ENCODE measurements around the gene EID1. TPM values are rescaled to one million over a fixed set of nuclear protein-coding genes. Genes with fewer than 3 reads are reported as not detected.

The EID1 gene
- polyA plus RNA-seq, 1 of the 3 experiments (the other 2 are of a cell fraction): 228 TPM

DNA sequence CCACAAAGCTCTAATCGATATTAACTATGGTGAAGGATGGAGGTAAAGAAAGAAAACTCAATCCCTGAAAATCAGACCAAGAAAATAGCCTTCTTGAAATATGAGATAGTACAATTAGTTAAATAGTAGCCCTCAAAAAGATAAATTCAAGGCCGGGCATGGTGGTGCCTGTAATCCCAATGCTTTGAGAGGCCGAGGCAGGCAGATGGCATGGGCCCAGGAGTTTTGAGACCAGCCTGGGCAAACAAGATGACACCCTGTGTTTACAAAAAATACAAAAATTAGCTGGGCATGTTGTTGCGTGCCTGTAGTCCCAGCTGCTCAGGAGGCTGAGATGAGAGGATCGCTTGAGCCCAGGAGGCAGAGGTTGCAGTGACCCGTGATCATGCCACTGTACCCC is 35.4 kb upstream of the EID1 start (continued):
- TF ChIP-seq, protein P1, sequence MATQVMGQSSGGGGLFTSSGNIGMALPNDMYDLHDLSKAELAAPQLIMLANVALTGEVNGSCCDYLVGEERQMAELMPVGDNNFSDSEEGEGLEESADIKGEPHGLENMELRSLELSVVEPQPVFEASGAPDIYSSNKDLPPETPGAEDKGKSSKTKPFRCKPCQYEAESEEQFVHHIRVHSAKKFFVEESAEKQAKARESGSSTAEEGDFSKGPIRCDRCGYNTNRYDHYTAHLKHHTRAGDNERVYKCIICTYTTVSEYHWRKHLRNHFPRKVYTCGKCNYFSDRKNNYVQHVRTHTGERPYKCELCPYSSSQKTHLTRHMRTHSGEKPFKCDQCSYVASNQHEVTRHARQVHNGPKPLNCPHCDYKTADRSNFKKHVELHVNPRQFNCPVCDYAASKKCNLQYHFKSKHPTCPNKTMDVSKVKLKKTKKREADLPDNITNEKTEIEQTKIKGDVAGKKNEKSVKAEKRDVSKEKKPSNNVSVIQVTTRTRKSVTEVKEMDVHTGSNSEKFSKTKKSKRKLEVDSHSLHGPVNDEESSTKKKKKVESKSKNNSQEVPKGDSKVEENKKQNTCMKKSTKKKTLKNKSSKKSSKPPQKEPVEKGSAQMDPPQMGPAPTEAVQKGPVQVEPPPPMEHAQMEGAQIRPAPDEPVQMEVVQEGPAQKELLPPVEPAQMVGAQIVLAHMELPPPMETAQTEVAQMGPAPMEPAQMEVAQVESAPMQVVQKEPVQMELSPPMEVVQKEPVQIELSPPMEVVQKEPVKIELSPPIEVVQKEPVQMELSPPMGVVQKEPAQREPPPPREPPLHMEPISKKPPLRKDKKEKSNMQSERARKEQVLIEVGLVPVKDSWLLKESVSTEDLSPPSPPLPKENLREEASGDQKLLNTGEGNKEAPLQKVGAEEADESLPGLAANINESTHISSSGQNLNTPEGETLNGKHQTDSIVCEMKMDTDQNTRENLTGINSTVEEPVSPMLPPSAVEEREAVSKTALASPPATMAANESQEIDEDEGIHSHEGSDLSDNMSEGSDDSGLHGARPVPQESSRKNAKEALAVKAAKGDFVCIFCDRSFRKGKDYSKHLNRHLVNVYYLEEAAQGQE (IDR thresholded peaks at IDR 0.05; ENCODE audit: low read depth, low read length): no peak
- TF ChIP-seq EP300 (IDR thresholded peaks at IDR 0.05; ENCODE audit: borderline replicate concordance in 1 of 2, low read depth in 1 of 2, low read length in 1 of 2) (no peak), GABPA (IDR thresholded peaks at IDR 0.05; ENCODE audit: low read depth) (no peak), TEAD4 (IDR thresholded peaks at IDR 0.05; ENCODE audit: borderline replicate concordance, insufficient read depth) (no peak)

GRCh38 chr15:48845123-48845522 is 32.8 kb upstream of the EID1 start:
- ChIA-PET CTCF (interaction anchor here (1.2 to 1.4 kb wide), 2 partner anchors 11 to 17 kb away, joined by 4 to 6 read pairs; no protein-coding TSS in a partner anchor), POLR2A (no interaction called here)
- TF ChIP-seq RAD21 (IDR thresholded peaks at IDR 0.05; ENCODE audit: low read length) (no peak), PBX3 (IDR thresholded peaks at IDR 0.05) (no peak), SMC3 (IDR thresholded peaks at IDR 0.05; ENCODE audit: low read depth, low read length) (no peak), RXRA (IDR thresholded peaks at IDR 0.05; ENCODE audit: borderline replicate concordance, low read depth) (no peak), FOXM1 (IDR thresholded peaks at IDR 0.05; ENCODE audit: low read depth) (no peak), CHD2 (IDR thresholded peaks at IDR 0.05; ENCODE audit: low read length, partially characterized antibody) (no peak), NRF1 (IDR thresholded peaks at IDR 0.05; ENCODE audit: low read depth, low read length) (no peak), ELF1 (IDR thresholded peaks at IDR 0.05) (no peak)
- no peaks in the 10 kb centered on the region for H3K36me3 ChIP-seq (replicated peaks in 1 of 2; ENCODE audit: control insufficient read depth in 1 of 2, insufficient read depth in 2 of 2, low read length in 1 of 2)
- H2AFZ ChIP-seq (ENCODE audit: low read depth): no peak overlapping the region
- no peak overlapping the region for H3K9ac ChIP-seq
- H3K27ac ChIP-seq (ENCODE audit: low read depth in 2 of 2, low read length in 1 of 2): no peak overlapping the region
- 45% methylated on average over 1 of the region's 1 CpG for WGBS (ENCODE audit: low lambda C conversion rate)
- H3K9me3 ChIP-seq: no peaks in the 10 kb centered on the region
- H3K4me3 ChIP-seq (ENCODE audit: low read depth in 2 of 2, low read length in 1 of 2): no peak overlapping the region
- H3K79me2 ChIP-seq (ENCODE audit: insufficient read depth): no peaks in the 10 kb centered on the region
- H3F3A ChIP-seq (replicated peaks; ENCODE audit: insufficient read depth): no peaks in the 10 kb centered on the region
- no peaks in the 10 kb centered on the region for H3K9me2 ChIP-seq
- no peaks in the 10 kb centered on the region for H4K20me1 ChIP-seq (ENCODE audit: insufficient read depth)
- no peak overlapping the region for H3K4me2 ChIP-seq
- DNase-seq: no peak
- H3K27me3 ChIP-seq (ENCODE audit: insufficient read depth): no peaks in the 10 kb centered on the region
- H3K4me1 ChIP-seq (ENCODE audit: control insufficient read depth in 1 of 2, insufficient read depth in 2 of 2, low read depth in 1 of 2, low read length in 1 of 2): no peaks in the 10 kb centered on the region; a peak in 1 of 4 replicates

DNA sequence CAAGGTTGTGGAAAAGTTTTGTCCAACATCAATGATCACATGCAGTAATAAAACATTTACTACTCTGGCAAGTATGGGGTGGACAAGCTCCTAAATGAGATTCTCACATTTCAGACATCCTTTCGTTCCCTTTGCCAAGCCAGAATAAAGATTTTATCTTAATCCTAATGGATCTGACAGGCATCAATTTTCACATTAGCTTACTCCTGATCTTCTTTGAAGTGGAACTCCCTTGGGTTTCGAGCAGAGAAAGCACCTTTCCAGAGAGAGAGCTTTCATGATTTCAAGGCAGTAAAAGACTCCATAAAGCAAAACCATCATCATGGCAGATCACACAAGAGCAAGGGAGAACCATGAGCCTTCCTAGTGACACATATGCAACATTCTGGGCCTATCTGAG is 27.3 kb upstream of the EID1 start:
- DNase-seq: no peak
- Histone ChIP-seq H3F3A (replicated peaks; ENCODE audit: insufficient read depth) (no peaks in the 10 kb centered on the region), H3K9me3 (no peaks in the 10 kb centered on the region), H3K9ac (no peak overlapping the region), H3K4me3 (ENCODE audit: low read depth in 2 of 2, low read length in 1 of 2) (no peak overlapping the region), H3K36me3 (replicated peaks in 1 of 2; ENCODE audit: control insufficient read depth in 1 of 2, insufficient read depth in 2 of 2, low read length in 1 of 2) (no peaks in the 10 kb centered on the region), H3K79me2 (ENCODE audit: insufficient read depth) (no peaks in the 10 kb centered on the region), H3K27ac (ENCODE audit: low read depth in 2 of 2, low read length in 1 of 2) (no peak overlapping the region), H3K27me3 (ENCODE audit: insufficient read depth) (no peaks in the 10 kb centered on the region), H3K4me1 (ENCODE audit: control insufficient read depth in 1 of 2, insufficient read depth in 2 of 2, low read depth in 1 of 2, low read length in 1 of 2) (peaks cover under 1 to 4% of the 10 kb centered on the region in 2 experiments; a peak in 3 of 4 replicates), H2AFZ (ENCODE audit: low read depth) (no peak overlapping the region), H3K9me2 (no peaks in the 10 kb centered on the region), H3K4me2 (no peak overlapping the region), H4K20me1 (ENCODE audit: insufficient read depth) (no peaks in the 10 kb centered on the region)
- CTCF ChIA-PET: interaction anchor here (0.9 kb wide), 1 partner anchor 11 kb away, joined by 4 read pairs; no protein-coding TSS in a partner anchor
- POLR2A ChIA-PET: no interaction called here
- 61% methylated on average over 2 of the region's 2 CpGs for WGBS (ENCODE audit: low lambda C conversion rate)
- TF ChIP-seq TCF12 (IDR thresholded peaks at IDR 0.05): no peak
